ENCODE results near the gene ASTN1. TPM values are rescaled to one million over a fixed set of nuclear protein-coding genes. Genes with fewer than 3 reads are reported as not detected.

ASTN1 gene
- total RNA-seq, 4 donors from 2014 or later, result 0.93 to 2.9 (median 2.3) TPM

DNA sequence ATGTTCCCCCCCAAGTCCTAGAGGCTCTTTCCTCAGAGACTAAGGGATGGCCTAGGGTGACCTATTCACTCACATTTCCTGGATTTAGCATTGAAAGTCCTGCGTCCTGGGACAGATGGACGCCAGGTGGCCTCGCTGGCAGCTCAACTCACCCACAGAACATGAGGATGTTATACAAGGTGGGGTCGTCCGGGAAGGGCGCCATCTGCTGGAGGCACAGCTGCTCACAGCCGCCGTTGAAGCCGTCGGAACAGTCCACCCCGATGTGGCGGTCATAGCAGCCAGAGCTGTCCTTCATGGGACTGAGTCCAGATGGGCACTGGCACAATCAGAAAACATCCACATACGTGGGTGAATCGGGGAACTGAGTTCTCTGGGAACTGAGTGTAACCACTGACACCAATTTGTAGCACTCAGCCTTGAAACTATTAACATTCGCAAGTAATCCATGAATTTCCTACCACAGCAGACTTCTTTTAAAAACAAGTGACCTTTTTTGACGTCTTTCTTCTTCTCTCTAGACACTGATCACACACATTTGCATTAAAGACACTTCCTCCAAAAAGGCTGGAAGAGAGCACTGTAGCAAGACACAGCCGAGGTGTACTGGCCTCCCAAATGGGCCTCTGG lies 215.4 kb downstream of the ASTN1 start:
- ATAC-seq, result peak; percentile 36

DNA sequence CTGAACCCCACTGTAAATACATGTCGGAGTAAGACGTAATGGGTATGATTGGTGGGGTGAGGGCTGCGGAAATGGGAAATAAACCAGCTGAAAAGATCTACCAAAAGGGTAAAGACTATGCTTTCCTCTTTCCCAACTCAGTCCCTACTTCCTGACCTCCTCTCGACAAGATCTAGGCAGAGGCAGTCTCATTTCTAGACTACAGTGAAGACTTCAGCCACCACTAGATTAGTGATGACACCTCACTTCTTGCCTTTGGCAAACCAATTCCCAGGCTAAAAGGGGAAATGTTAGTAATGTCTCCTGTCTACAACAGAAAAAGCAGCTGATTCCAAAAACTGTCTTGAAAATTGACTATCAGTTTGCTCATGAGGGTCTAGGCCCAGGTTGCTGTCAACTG lies 219.9 kb downstream of the ASTN1 start:
- no peak for TF ChIP-seq POLR2A (IDR thresholded peaks at IDR 0.05)
- TF ChIP-seq EP300 (IDR thresholded peaks at IDR 0.05), result no peak
- TF ChIP-seq, protein P1, sequence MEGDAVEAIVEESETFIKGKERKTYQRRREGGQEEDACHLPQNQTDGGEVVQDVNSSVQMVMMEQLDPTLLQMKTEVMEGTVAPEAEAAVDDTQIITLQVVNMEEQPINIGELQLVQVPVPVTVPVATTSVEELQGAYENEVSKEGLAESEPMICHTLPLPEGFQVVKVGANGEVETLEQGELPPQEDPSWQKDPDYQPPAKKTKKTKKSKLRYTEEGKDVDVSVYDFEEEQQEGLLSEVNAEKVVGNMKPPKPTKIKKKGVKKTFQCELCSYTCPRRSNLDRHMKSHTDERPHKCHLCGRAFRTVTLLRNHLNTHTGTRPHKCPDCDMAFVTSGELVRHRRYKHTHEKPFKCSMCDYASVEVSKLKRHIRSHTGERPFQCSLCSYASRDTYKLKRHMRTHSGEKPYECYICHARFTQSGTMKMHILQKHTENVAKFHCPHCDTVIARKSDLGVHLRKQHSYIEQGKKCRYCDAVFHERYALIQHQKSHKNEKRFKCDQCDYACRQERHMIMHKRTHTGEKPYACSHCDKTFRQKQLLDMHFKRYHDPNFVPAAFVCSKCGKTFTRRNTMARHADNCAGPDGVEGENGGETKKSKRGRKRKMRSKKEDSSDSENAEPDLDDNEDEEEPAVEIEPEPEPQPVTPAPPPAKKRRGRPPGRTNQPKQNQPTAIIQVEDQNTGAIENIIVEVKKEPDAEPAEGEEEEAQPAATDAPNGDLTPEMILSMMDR (IDR thresholded peaks at IDR 0.05), result no peak
- Histone ChIP-seq H3K9me3 (peaks cover 0 to 8% (median 0%) of the 10 kb centered on the region in 3 donors), H3K27me3 (no peaks in the 10 kb centered on the region), H3K4me1 (no peaks in the 10 kb centered on the region), H3K36me3 (no peaks in the 10 kb centered on the region), H3K4me3 (no peak overlapping the region), H3K27ac (no peak overlapping the region)
- 83 to 90% methylated on average over 1 to 4 of the region's 4 CpGs for WGBS, 2 donors (ENCODE audit: low coverage in 1 of 2)
- no peak for ATAC-seq

More for the DNA sequence above, 215.4 kb downstream of the ASTN1 start:
- H3K27ac ChIP-seq, result no peak overlapping the region
- WGBS, 2 donors (ENCODE audit: low coverage in 1 of 2), result 40 to 80% methylated on average over 1 to 3 of the region's 17 CpGs
- H3K9me3 ChIP-seq, result no peaks in the 10 kb centered on the region
- TF ChIP-seq EP300 (IDR thresholded peaks at IDR 0.05), result no peak
- TF ChIP-seq, protein P1 (IDR thresholded peaks at IDR 0.05), result peak in 1 of 4 experiments; percentile 50
- no peaks in the 10 kb centered on the region for H3K36me3 ChIP-seq
- no peak overlapping the region for H3K4me3 ChIP-seq
- no peaks in the 10 kb centered on the region for H3K27me3 ChIP-seq
- H3K4me1 ChIP-seq, result no peaks in the 10 kb centered on the region

DNA sequence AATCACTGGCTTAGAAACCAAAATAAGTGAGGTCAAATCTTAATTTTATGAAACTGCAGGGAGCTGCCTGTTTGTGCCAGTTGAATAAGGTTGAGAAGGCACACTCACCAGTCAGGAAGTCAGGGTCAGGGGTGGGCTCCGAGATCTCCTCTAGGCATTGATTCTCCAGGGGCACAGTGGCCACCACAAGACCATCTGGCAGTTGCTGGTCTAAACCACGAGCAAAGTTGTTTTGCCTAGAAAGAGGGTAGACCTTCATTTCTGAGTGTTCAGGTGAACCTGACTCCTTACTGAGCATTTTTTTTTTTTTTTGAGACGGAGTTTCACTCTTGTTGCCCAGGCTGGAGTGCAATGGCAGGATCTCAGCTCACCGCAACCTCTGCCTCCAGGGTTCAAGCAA lies 220.7 kb downstream of the ASTN1 start:
- Histone ChIP-seq H3K4me1 (no peaks in the 10 kb centered on the region), H3K36me3 (no peaks in the 10 kb centered on the region), H3K4me3 (no peak overlapping the region), H3K27me3 (no peaks in the 10 kb centered on the region), H3K9me3 (peaks cover 0 to 8% (median 0%) of the 10 kb centered on the region in 3 donors), H3K27ac (no peak overlapping the region)
- TF ChIP-seq POLR2A (IDR thresholded peaks at IDR 0.05), result no peak
- TF ChIP-seq EP300 (IDR thresholded peaks at IDR 0.05), result no peak
- TF ChIP-seq POLR2AphosphoS5 (IDR thresholded peaks at IDR 0.05), result no peak
- TF ChIP-seq, protein P1 (IDR thresholded peaks at IDR 0.05), result no peak
- 77 to 93% methylated on average over 2 to 3 of the region's 4 CpGs for WGBS, 2 donors (ENCODE audit: low coverage in 1 of 2)
- no peak for ATAC-seq

DNA sequence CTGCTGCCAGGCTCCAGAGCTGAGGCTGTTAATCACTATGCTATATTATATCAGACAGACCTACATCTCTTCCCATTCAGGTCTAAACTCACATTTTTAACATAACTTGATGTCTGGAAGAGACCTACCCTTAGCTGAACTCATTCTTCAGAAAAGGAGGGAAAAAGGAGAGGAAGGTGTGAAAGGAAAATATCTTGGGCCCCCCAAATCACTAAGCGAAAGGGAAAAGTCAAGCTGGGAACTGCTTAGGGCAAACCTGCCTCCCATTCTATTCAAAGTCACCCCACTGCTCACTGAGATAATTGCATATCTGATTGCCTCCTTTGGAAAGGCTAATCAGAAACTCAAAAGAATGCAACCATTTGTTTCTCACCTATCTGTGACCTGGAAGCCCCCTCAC lies 222.2 kb downstream of the ASTN1 start:
- 67 to 100% methylated on average over 1 of the region's 1 CpG for WGBS, 2 donors (ENCODE audit: low coverage in 1 of 2)
- TF ChIP-seq EP300 (IDR thresholded peaks at IDR 0.05) (no peak), POLR2AphosphoS5 (IDR thresholded peaks at IDR 0.05) (no peak), POLR2A (IDR thresholded peaks at IDR 0.05) (no peak)
- TF ChIP-seq, protein P1 (IDR thresholded peaks at IDR 0.05), result no peak
- Histone ChIP-seq H3K27me3 (no peaks in the 10 kb centered on the region), H3K4me1 (no peaks in the 10 kb centered on the region), H3K4me3 (no peak overlapping the region), H3K9me3 (peaks cover 0 to 8% (median 0%) of the 10 kb centered on the region in 3 donors), H3K27ac (no peak overlapping the region), H3K36me3 (no peaks in the 10 kb centered on the region)
- ATAC-seq, result no peak

DNA sequence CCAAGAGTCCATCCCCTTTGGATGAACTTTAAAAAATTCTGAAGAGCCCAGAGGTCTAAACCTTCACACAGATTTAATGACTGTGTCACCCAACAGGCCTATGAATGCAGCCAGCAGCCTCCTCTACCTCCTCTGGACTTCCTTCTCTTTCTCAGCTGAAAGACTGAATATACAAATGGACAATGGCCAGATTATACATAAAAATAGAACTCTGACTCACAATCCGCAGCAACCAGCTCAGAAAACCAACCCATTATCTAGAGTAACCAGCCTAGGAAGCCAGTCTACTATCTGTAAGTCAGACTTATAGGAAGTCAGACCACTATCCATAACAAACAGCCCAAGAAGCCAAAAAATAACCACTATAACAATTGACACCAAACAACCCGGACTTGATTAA lies 224.5 kb downstream of the ASTN1 start:
- Histone ChIP-seq H3K27ac (no peak overlapping the region), H3K4me3 (no peak overlapping the region), H3K36me3 (no peaks in the 10 kb centered on the region), H3K27me3 (no peaks in the 10 kb centered on the region), H3K4me1 (no peaks in the 10 kb centered on the region), H3K9me3 (peaks cover 0 to 8% (median 0%) of the 10 kb centered on the region in 3 donors)
- WGBS, 2 donors (ENCODE audit: low coverage in 1 of 2), result 63 to 70% methylated on average over 2 of the region's 2 CpGs
- no peak for ATAC-seq
- TF ChIP-seq EP300 (IDR thresholded peaks at IDR 0.05), result no peak
- TF ChIP-seq POLR2AphosphoS5 (IDR thresholded peaks at IDR 0.05), result no peak
- no peak for TF ChIP-seq POLR2A (IDR thresholded peaks at IDR 0.05)
- TF ChIP-seq, protein P1 (IDR thresholded peaks at IDR 0.05), result no peak

Measured in gastroesophageal sphincter (tissue), 4 donors.